GM12801 (cell line): ENCODE results near the gene MAP3K14.

Experiments
- CTCF ChIP-seq: IDR thresholded peaks from one replicate; pipeline ENCODE4 v1.5.1; 2011; ENCODE audit warnings: control low read depth; ENCODE audit not compliant: insufficient read length; ENCODE audit errors: extremely low read depth

Gene MAP3K14

DNA sequence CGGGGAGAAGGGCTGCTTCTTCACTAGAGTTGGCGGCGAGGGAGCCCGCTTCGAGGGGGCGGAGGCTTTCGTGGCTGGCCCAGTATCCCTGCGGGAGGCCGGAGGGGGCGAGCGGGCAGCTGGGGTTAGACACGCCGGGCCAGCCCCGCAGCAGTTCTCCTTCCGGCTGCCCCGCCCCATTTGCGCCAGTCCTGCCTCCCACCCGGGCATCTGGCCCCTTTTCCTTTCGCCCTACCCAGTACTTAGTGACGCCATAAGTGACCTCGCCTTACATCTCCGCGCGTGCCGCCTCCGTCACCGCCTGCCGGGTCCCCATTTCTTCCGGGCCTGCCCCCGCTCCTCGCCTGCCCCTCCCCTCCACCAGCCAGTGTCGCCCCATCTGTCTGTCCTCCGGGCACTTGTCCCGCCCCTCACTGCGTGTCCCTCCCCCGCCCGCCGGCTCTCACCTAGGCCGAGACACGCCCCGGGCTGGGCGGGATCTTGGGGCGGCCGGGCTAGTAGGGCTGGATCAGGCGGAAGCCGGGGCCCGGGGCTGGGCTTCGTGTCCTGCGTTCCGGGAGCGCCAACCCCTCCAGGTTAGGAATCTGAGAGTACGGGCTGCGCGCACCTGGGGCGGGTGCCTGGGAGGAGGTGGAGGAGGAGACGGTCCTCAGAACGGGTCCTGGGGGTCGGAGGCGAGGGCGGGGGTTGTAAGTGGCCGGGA lies 69.2 kb downstream of the MAP3K14 start:
- TF ChIP-seq CTCF, result no peak

DNA sequence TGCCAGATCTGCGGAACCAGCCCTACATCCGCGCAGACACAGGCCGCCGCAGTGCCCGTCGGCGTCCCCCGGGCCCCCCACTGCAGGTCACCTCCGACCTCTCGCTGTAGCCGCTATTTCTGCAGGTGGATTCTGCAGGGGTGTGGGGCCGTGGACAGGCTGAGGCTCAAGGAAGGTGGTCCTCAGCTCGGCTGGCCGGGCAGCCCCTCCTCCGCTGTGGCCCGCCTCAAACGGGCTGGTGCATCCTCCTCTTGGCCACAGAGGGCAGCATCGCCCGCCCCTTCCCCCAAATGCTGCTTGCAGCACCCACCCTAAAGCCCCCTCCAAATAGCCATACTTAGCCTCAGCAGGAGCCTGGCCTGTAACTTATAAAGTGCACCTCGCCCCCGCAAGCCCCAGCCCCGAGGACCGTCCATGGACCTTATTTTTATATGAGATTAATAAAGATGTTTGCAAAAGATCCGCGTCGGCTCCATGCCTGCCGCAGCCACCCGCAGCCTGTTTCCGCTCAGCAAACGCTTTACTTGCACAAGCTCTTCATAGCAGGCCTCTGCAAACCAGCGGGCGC lies 69.9 kb downstream of the MAP3K14 start:
- TF ChIP-seq CTCF, result no peak

DNA sequence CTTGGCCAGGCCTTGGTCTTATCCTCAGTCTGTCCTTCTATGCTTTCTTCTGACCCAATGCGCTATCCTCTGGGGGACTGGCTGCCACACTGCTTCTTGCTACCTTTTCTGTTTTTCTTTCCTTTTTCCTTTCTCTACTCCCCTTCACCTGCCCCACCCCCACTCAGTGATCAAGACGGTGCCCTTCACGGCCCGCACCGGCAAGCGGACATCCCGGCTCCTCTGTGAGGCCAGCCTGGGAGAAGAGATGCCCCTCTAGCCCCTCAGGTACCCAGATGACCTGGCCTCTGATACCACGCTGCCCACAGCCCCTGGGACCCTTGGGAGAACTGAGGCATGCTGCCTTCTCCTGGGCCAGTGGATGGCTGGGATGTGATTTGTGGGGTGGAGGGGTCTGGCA lies 70.5 kb downstream of the MAP3K14 start:
- TF ChIP-seq CTCF, result no peak

DNA sequence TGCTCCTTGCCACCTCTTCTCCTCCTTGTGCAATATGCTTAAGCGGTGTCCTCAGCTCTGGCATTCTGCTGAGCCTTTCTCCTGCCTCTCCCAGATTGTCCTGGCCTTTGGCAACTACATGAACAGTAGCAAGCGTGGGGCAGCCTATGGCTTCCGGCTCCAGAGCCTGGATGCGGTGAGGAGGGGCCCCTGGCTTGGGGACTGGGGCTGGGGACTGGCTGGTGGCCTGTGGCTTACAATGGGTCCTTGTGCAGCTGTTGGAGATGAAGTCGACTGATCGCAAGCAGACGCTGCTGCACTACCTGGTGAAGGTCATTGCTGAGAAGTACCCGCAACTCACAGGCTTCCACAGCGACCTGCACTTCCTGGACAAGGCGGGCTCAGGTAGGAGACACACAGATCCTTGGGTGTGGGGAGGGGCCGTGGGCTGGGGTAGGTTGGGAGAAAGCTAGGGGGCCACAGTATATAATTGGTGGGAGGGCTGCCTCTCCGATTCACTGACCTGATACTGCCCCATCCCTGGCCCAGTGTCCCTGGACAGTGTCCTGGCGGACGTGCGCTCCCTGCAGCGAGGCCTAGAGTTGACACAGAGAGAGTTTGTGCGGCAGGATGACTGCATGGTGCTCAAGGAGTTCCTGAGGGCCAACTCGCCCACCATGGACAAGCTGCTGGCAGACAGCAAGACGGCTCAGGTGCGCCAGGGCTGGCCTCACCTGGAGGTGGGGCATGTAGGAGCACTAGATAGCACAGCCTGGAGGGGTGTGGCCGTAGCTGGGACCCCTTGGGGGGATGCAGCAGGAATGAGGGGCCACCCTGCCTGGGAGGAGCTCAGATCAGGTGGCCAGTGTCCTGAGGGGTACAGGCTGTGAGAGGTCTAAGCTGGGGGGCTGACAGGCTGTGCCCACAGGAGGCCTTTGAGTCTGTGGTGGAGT lies 71.8 kb downstream of the MAP3K14 start:
- no peak for TF ChIP-seq CTCF

GRCh38 chr17:45243750-45244149 lies 73.1 kb downstream of the MAP3K14 start:
- TF ChIP-seq CTCF, result no peak

- no peak for TF ChIP-seq CTCF
These were observed 74.8 kb downstream of the MAP3K14 start for GRCh38 chr17:45242029-45242414.

GRCh38 chr17:45241328-45242028 lies 75.3 kb downstream of the MAP3K14 start:
- TF ChIP-seq CTCF, result no peak
